ACC112 (cell line): ENCODE measurements around the gene ATM.
"Not testable (repeated sequence)": the region's sequence is repeated elsewhere in the genome, so short reads cannot be mapped to it uniquely, and the experiment has no call there.

Source experiments
- H2AFZ ChIP-seq: fragments of 200-600 bp; sonication (generic); one replicate; pipeline ENCODE4 v1.6.0; 2017; ENCODE audit warnings: antibody characterized with exemption, low read length; ENCODE audit not compliant: unreplicated experiment
- H3K27ac ChIP-seq: fragments of 200-600 bp; sonication (generic); 2 replicates; pipeline ENCODE4 v1.5.1; 2014; ENCODE audit warnings: low read depth, mild to moderate bottlenecking, antibody characterized with exemption, low read length, moderate library complexity
- H3K27me3 ChIP-seq: fragments of 200-600 bp; sonication (generic); 2 replicates; pipeline ENCODE4 v1.6.1; 2014; ENCODE audit warnings: mild to moderate bottlenecking, antibody characterized with exemption, low read length, moderate library complexity, mixed read lengths; ENCODE audit not compliant: insufficient read depth
- H3K36me3 ChIP-seq: fragments of 200-600 bp; sonication (generic); 2 replicates; pipeline ENCODE4 v1.6.1; 2016; ENCODE audit warnings: mild to moderate bottlenecking, antibody characterized with exemption, low read length, moderate library complexity, mixed read lengths; ENCODE audit not compliant: insufficient read depth
- H3K4me1 ChIP-seq: fragments of 200-600 bp; sonication (generic); one replicate; pipeline ENCODE4 v1.6.1; 2016; ENCODE audit warnings: low read length, mixed read lengths; ENCODE audit not compliant: insufficient read depth, unreplicated experiment, control insufficient read depth
- H3K4me3 ChIP-seq: fragments of 200-600 bp; sonication (generic); 2 replicates; pipeline ENCODE4 v1.5.1; 2014; ENCODE audit warnings: mild to moderate bottlenecking, low read depth, low read length
- H3K79me2 ChIP-seq: fragments of 200-600 bp; sonication (generic); one replicate; pipeline ENCODE4 v1.6.0; 2016; ENCODE audit warnings: low read length; ENCODE audit not compliant: control insufficient read depth, unreplicated experiment, insufficient read depth

ATM gene

GRCh38 chr11:108286956-108287355 is 64.1 kb downstream of the ATM start:
- no peak overlapping the region for H2AFZ ChIP-seq
- no peak overlapping the region for H3K27ac ChIP-seq
- H3K36me3 ChIP-seq, result peaks cover 32% of the 10 kb centered on the region
- H3K27me3 ChIP-seq, result no peaks in the 10 kb centered on the region
- no peaks in the 10 kb centered on the region for H3K4me1 ChIP-seq
- no peaks in the 10 kb centered on the region for H3K79me2 ChIP-seq
- H3K4me3 ChIP-seq, result no peak overlapping the region

- H3K4me1 ChIP-seq, H3K4me3 ChIP-seq, H3K27ac ChIP-seq, H3K27me3 ChIP-seq, H2AFZ ChIP-seq, H3K79me2 ChIP-seq: not testable (repeated sequence)
- H3K36me3 ChIP-seq, result peaks cover 23% of the 10 kb centered on the region
These were observed 66.2 kb downstream of the ATM start for GRCh38 chr11:108289066-108289465.

DNA sequence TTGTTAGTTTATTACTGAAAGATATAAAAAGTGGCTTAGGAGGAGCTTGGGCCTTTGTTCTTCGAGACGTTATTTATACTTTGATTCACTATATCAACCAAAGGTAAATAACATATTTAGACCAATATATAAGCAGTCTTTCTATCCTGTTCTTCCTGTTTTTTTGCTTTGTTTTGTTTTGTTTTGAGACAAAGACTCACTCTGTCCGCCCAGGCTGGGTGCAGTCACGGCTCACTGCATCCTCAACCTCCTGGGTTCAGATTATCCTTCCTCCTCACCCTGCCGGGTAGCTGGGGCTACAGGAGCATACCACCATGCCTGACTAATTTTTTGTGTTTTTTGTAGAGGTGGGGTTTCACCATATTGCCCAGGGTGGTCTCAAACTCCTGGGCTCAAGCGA is 66.8 kb downstream of the ATM start:
- H3K27ac ChIP-seq, result no peak overlapping the region
- no peaks in the 10 kb centered on the region for H3K79me2 ChIP-seq
- H3K27me3 ChIP-seq, result no peaks in the 10 kb centered on the region

GRCh38 chr11:108293229-108293628 is 70.4 kb downstream of the ATM start:
- H2AFZ ChIP-seq, result no peak overlapping the region
- no peak overlapping the region for H3K4me3 ChIP-seq
- H3K4me1 ChIP-seq, result peaks cover 5% of the 10 kb centered on the region
- no peaks in the 10 kb centered on the region for H3K27me3 ChIP-seq
- peaks cover 22% of the 10 kb centered on the region for H3K36me3 ChIP-seq
- no peak overlapping the region for H3K27ac ChIP-seq
- H3K79me2 ChIP-seq, result no peaks in the 10 kb centered on the region

More for the DNA sequence above, 66.8 kb downstream of the ATM start:
- Histone ChIP-seq H3K4me3 (no peak overlapping the region), H3K4me1 (no peaks in the 10 kb centered on the region), H2AFZ (no peak overlapping the region), H3K36me3 (peaks cover 18% of the 10 kb centered on the region)

DNA sequence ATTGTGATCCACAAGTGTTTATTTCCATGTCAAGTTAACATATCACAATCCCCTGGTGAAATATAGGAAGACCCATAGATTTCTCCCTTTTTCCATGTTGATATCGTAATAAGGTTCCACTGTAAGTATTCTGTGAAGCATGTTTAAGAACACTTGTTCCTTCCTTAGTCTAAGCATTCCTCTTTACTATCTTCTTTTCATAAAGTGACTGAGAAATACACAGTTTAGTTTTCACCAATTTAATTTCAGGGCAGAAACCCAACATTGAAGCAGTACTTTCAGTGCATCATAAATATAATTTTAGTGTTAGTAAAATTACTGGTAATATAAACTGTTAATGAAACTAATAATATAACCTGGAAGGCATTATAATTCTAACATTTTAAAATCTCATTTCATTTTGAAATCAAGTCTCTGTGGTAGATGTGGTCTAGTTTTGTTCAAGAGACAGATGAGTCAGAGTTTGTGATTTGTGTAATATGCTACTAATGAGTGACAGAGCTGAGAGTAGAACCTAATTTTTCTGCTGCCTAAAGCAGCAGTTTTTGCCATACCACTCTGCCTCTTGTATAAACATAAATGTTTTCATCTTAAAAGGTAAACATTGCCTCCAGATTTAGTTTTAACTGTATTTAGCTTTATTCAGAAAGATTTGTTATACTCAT is 79.4 kb downstream of the ATM start:
- peak overlapping the region; percentile 4; the same call in 1 of the 2 replicates for H3K27ac ChIP-seq
- H3K4me1 ChIP-seq, result peaks cover 4% of the 10 kb centered on the region
- H3K36me3 ChIP-seq, result peaks cover 40% of the 10 kb centered on the region
- no peak overlapping the region for H2AFZ ChIP-seq
- H3K27me3 ChIP-seq, result no peaks in the 10 kb centered on the region
- H3K4me3 ChIP-seq, result no peak overlapping the region
- H3K79me2 ChIP-seq, result no peaks in the 10 kb centered on the region

- peaks cover 17% of the 10 kb centered on the region for H3K36me3 ChIP-seq
- H3K4me1 ChIP-seq, result no peaks in the 10 kb centered on the region
- H3K27ac ChIP-seq, result no peak overlapping the region
- no peak overlapping the region for H2AFZ ChIP-seq
- H3K4me3 ChIP-seq, result no peak overlapping the region
- H3K27me3 ChIP-seq, result no peaks in the 10 kb centered on the region
- no peaks in the 10 kb centered on the region for H3K79me2 ChIP-seq
These were observed 84.9 kb downstream of the ATM start for GRCh38 chr11:108307751-108308150.

DNA sequence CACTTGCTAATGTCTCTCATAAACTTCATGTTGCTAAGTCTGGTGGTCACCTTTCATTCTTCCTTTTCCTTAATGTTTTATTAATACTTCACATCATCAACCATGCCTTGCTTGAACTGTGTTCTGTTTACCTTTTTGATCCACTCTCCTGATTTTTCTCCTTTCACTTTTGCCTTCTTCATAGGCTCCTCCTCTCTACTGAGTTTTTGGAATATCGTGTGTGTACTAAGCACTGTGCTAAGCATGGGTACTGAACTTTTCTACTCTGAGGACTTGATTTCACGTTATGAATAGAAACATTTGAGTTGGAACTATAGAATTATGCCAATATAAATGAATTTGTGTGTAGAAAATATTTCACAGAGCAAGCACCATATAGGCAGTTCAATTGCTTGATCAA is 90.6 kb downstream of the ATM start:
- H3K79me2 ChIP-seq, result no peaks in the 10 kb centered on the region
- H3K27me3 ChIP-seq, result no peaks in the 10 kb centered on the region
- peak overlapping the region; percentile 71 for H2AFZ ChIP-seq
- peaks cover 9% of the 10 kb centered on the region for H3K4me1 ChIP-seq
- H3K36me3 ChIP-seq, result peaks cover 26% of the 10 kb centered on the region
- no peak overlapping the region for H3K27ac ChIP-seq
- peak overlapping the region; percentile 42; the same call in 1 of the 2 replicates for H3K4me3 ChIP-seq

- Histone ChIP-seq H3K36me3 (peaks cover 26% of the 10 kb centered on the region), H2AFZ (no peak overlapping the region), H3K4me3 (no peak overlapping the region), H3K79me2 (no peaks in the 10 kb centered on the region), H3K27ac (no peak overlapping the region), H3K27me3 (no peaks in the 10 kb centered on the region), H3K4me1 (peaks cover 28% of the 10 kb centered on the region)
These were observed 93.2 kb downstream of the ATM start for GRCh38 chr11:108316061-108316460.

GRCh38 chr11:108319541-108320145 is 96.8 kb downstream of the ATM start:
- H3K36me3 ChIP-seq, result peaks cover 12% of the 10 kb centered on the region
- H3K4me1 ChIP-seq, result peaks cover 42% of the 10 kb centered on the region
- no peaks in the 10 kb centered on the region for H3K27me3 ChIP-seq
- H2AFZ ChIP-seq, result peak overlapping the region; percentile 39
- no peaks in the 10 kb centered on the region for H3K79me2 ChIP-seq
- H3K4me3 ChIP-seq, result peak overlapping the region; percentile 11; the same call in 1 of the 2 replicates
- peak overlapping the region; percentile 87 for H3K27ac ChIP-seq

- Histone ChIP-seq H3K79me2 (no peaks in the 10 kb centered on the region), H2AFZ (no peak overlapping the region), H3K4me1 (peaks cover 46% of the 10 kb centered on the region), H3K27ac (no peak overlapping the region), H3K36me3 (peaks cover 10% of the 10 kb centered on the region; the same call in 1 of the 2 replicates), H3K27me3 (no peaks in the 10 kb centered on the region), H3K4me3 (no peak overlapping the region)
These were observed 99.8 kb downstream of the ATM start for GRCh38 chr11:108322666-108323065.

DNA sequence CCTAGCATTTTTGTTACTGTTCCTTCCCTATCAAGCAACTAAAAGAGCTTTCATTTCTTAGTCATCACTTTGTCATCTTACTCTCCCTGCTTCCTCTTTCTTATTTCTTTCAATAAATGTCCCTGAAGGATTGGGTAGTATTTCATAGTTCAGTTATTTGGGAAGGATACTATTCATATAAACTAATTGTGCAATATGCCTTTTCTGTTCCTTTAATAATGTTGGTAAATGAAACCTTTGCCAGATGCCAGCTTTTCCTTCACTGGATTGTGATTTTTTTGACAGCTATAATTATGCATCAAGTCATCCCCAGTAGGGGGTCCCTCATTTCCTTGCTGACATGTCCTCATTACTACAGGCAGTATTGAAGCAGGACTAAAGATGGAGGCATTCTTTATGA is 101.7 kb downstream of the ATM start:
- no peak overlapping the region for H3K4me3 ChIP-seq
- H3K27me3 ChIP-seq, result no peaks in the 10 kb centered on the region
- H3K79me2 ChIP-seq, result no peaks in the 10 kb centered on the region
- H3K36me3 ChIP-seq, result peaks cover 10% of the 10 kb centered on the region; the same call in 1 of the 2 replicates
- peaks cover 34% of the 10 kb centered on the region for H3K4me1 ChIP-seq
- no peak overlapping the region for H2AFZ ChIP-seq
- H3K27ac ChIP-seq, result peak overlapping the region; percentile 63
